MV-4-11 (cell line): Measurements from ENCODE around the gene TMEM33.

Experiments used
- DNase-seq: peaks from one replicate; lab custom pipeline; 2025; lab: John Stamatoyannopoulos, UW

TMEM33 gene

GRCh38 chr4:41998019-41998418, 62.8 kb downstream of the TMEM33 start:
- no peak for DNase-seq

DNA sequence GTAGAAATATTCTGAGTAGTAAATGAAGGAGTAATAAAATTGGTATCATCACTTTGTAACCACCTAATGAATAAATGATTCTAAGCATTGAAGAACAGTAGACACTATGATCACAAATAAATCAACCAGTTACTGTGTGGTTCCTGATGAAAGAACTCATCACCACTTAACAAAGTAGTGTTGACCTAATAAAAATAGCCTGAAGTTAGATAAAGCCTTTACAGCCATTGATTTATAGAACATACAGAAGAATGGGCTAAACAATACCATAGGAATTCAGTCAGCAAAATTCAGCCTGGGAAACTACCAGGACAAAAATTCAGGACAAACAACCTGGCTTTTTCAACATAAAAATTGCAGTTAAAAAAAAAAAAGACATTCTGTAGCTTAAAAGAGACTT, 64.1 kb downstream of the TMEM33 start:
- no peak for DNase-seq

DNA sequence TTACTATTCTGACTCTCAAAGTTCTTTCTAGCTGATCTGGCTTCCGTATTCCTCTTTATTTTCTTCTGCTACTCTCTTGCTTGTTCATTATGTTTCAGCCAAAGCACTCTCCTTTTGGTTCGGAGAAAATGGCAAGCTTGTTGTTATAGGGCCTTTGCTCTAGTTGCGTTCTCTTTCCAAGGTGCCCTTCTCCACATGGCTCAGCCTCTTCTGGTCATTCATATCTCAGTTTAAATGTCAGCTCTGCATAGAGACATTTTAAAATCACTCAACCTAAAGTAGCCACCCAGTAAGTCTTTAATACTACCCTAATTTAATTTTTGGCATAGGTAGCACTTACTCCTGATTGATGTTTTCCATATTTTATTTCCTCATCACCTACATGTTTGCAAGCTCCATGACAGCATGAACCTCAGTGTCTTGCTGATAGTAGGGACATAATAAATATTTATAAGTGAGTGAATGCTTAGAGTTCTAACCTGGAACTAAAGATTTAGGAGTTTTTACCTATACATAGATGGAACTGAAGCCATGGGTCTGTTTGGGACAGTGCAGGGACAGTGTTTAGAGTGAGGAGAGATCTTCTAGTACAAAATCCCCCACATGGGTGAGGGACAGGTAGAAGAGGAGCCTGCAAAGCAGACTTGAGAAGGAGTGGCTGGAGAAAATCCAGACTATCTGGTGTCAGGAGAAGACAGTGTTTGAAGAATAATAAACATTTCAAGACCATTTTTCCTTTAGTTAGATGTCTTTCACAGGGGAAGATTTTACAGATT, 73.0 kb downstream of the TMEM33 start:
- no peak for DNase-seq
